Gastroesophageal sphincter (tissue), 4 donors: Measurements from ENCODE around the gene TTLL7. TPM values are rescaled to one million over a fixed set of nuclear protein-coding genes. Genes with fewer than 3 reads are reported as not detected.

Experiments used
- ATAC-seq: fragments of 150-250 bp; one replicate; pipeline ENCODE4 v1.9.1; 2016; ENCODE audit warnings: mild to moderate bottlenecking, moderate library complexity
- H3K27ac ChIP-seq, 4 donors: fragments of 200-600 bp; sonication (generic) in 3 of 4; 1 replicate in 3 of 4; 2 replicates in 1 of 4; pipeline ENCODE4 v1.5.1; 2016 to 2019
- H3K27me3 ChIP-seq: fragments of 200-600 bp; sonication (generic); one replicate; pipeline ENCODE4 v1.5.1; 2019
- H3K36me3 ChIP-seq, 2 donors: fragments of 200-600 bp; sonication (generic); one replicate each; pipeline ENCODE4 v1.5.1; 2019; ENCODE audit warnings: control low read depth in 1 of 2
- H3K4me1 ChIP-seq, 3 donors: fragments of 200-600 bp; sonication (generic); 1 replicate in 2 of 3; 2 replicates in 1 of 3; pipeline ENCODE4 v1.5.1; 2016 to 2019; ENCODE audit warnings: control low read depth in 2 of 3
- H3K4me3 ChIP-seq, 2 donors: fragments of 200-600 bp; sonication (generic); one replicate each; pipeline ENCODE4 v1.5.1; 2019; ENCODE audit warnings: mild to moderate bottlenecking in 1 of 2, moderate library complexity in 1 of 2
- H3K9me3 ChIP-seq, 3 donors: fragments of 200-600 bp; sonication (generic); one replicate each; pipeline ENCODE4 v1.5.1; 2017 to 2019; ENCODE audit warnings: control low read depth in 2 of 3
- CTCF ChIP-seq, 4 experiments: fragments of 200-600 bp in 2 of 4; fragments of 450-650 bp in 2 of 4; sonication (generic) in 1 of 4; IDR thresholded peaks; one replicate each; pipeline ENCODE4 v1.5.1; 2017 to 2019; ENCODE audit warnings: antibody characterized with exemption in 4 of 4, mild to moderate bottlenecking in 2 of 4, moderate library complexity in 2 of 4
- EP300 ChIP-seq: sonication (generic); formaldehyde crosslinking; IDR thresholded peaks from one replicate; pipeline ENCODE4 v1.6.1; 2017; ENCODE audit warnings: antibody characterized with exemption, mild to moderate bottlenecking
- POLR2A ChIP-seq, 2 donors: fragments of 450-650 bp; IDR thresholded peaks; one replicate each; pipeline ENCODE4 v1.6.1; 2017; ENCODE audit warnings: antibody characterized with exemption in 2 of 2, mild to moderate bottlenecking in 2 of 2, moderate library complexity in 1 of 2
- POLR2AphosphoS5 ChIP-seq: sonication (generic); formaldehyde crosslinking; IDR thresholded peaks from one replicate; pipeline ENCODE4 v1.6.1; 2017; ENCODE audit warnings: antibody characterized with exemption
- WGBS, 2 donors: methylation state at CpG; one replicate each; pipeline ENCODE4 v1.1.5; 2018; ENCODE audit warnings: low coverage in 1 of 2; 5-methylcytosine and 5-hydroxymethylcytosine counted together
- total RNA-seq, 4 donors: library from RNA; depleted of rRNA; stranded (reverse); fragments of >200 nt; gene quantifications; one replicate each; pipeline ENCODE4 v1.1.0, GENCODE V29; 2016

Gene TTLL7
- total RNA-seq, 4 donors from 2014 or later: 41.7 to 125 (median 57.0) TPM

- WGBS, 2 donors: 82 to 92% methylated on average over 2 of the region's 2 CpGs
- ATAC-seq: no peak
- Histone ChIP-seq H3K4me1 (peaks cover 0 to 8% (median 0%) of the 10 kb centered on the region in 3 donors), H3K27me3 (peaks cover 8% of the 10 kb centered on the region), H3K27ac (no peak overlapping the region), H3K4me3 (no peak overlapping the region), H3K9me3 (no peaks in the 10 kb centered on the region), H3K36me3 (no peaks in the 10 kb centered on the region)
- no peak for TF ChIP-seq CTCF (IDR thresholded peaks at IDR 0.05)
- no peak for TF ChIP-seq EP300
- no peak for TF ChIP-seq POLR2AphosphoS5
- TF ChIP-seq POLR2A (IDR thresholded peaks at IDR 0.05): no peak
Measured at GRCh38 chr1:83856381-83856780, 142.6 kb downstream of the TTLL7 start.

- no peaks in the 10 kb centered on the region for H3K9me3 ChIP-seq
- no CpG with 5 or more reads among the region's 1 CpG for WGBS, 2 donors
- no peaks in the 10 kb centered on the region for H3K36me3 ChIP-seq
- TF ChIP-seq POLR2A (IDR thresholded peaks at IDR 0.05): no peak
- no peak for TF ChIP-seq POLR2AphosphoS5
- no peak for TF ChIP-seq CTCF (IDR thresholded peaks at IDR 0.05)
- TF ChIP-seq EP300: no peak
- no peak overlapping the region for H3K27ac ChIP-seq
- no peak overlapping the region for H3K4me3 ChIP-seq
- ATAC-seq: no peak
- H3K27me3 ChIP-seq: no peaks in the 10 kb centered on the region
- H3K4me1 ChIP-seq: no peaks in the 10 kb centered on the region
Measured at GRCh38 chr1:83854456-83854855, 144.5 kb downstream of the TTLL7 start.

GRCh38 chr1:83850834-83851233, 148.1 kb downstream of the TTLL7 start:
- H3K27ac ChIP-seq: no peak overlapping the region
- H3K27me3 ChIP-seq: no peaks in the 10 kb centered on the region
- ATAC-seq: no peak
- H3K36me3 ChIP-seq: no peaks in the 10 kb centered on the region
- TF ChIP-seq POLR2AphosphoS5 (no peak), EP300 (no peak), POLR2A (IDR thresholded peaks at IDR 0.05) (no peak), CTCF (IDR thresholded peaks at IDR 0.05) (no peak)
- no peaks in the 10 kb centered on the region for H3K4me1 ChIP-seq
- H3K9me3 ChIP-seq: no peaks in the 10 kb centered on the region
- 96 to 100% methylated on average over 2 to 3 of the region's 3 CpGs for WGBS, 2 donors
- no peak overlapping the region for H3K4me3 ChIP-seq

- WGBS, 2 donors: 90 to 100% methylated on average over 3 of the region's 3 CpGs
- no peaks in the 10 kb centered on the region for H3K27me3 ChIP-seq
- no peak overlapping the region for H3K27ac ChIP-seq
- H3K4me1 ChIP-seq: no peaks in the 10 kb centered on the region
- TF ChIP-seq CTCF (IDR thresholded peaks at IDR 0.05) (no peak), POLR2A (IDR thresholded peaks at IDR 0.05) (no peak), EP300 (no peak), POLR2AphosphoS5 (no peak)
- no peaks in the 10 kb centered on the region for H3K36me3 ChIP-seq
- no peak for ATAC-seq
- H3K4me3 ChIP-seq: no peak overlapping the region
- no peaks in the 10 kb centered on the region for H3K9me3 ChIP-seq
Measured at GRCh38 chr1:83849191-83850061, 149.5 kb downstream of the TTLL7 start.

- Histone ChIP-seq H3K9me3 (no peaks in the 10 kb centered on the region), H3K27me3 (no peaks in the 10 kb centered on the region), H3K4me1 (no peaks in the 10 kb centered on the region), H3K27ac (no peak overlapping the region), H3K36me3 (no peaks in the 10 kb centered on the region), H3K4me3 (no peak overlapping the region)
- 83% methylated on average over 1 of the region's 1 CpG for WGBS, 2 donors
- TF ChIP-seq POLR2AphosphoS5 (no peak), CTCF (IDR thresholded peaks at IDR 0.05) (no peak), POLR2A (IDR thresholded peaks at IDR 0.05) (no peak), EP300 (no peak)
- no peak for ATAC-seq
Measured at GRCh38 chr1:83846138-83846537, 152.8 kb downstream of the TTLL7 start.
